Activated naive CD4-positive, alpha-beta T cell treated with anti-CD3 and anti-CD28 coated beads, Interleukin-2, amount 50 U/mL, for 24 hours (primary cell): ENCODE results near the gene GPALPP1.
"Not testable (repeated sequence)": the region's sequence is repeated elsewhere in the genome, so short reads cannot be mapped to it uniquely, and the experiment has no call there.

Source experiments
- H3K27ac Mint-ChIP-seq: one replicate; pipeline ENCODE4 v1.8.0; 2021; ENCODE audit warnings: mild to moderate bottlenecking, mixed read lengths
- H3K27me3 Mint-ChIP-seq: one replicate; pipeline ENCODE4 v1.8.0; 2021; ENCODE audit warnings: mixed read lengths
- H3K36me3 Mint-ChIP-seq: one replicate; pipeline ENCODE4 v1.8.0; 2021; ENCODE audit warnings: mixed read lengths
- H3K4me1 Mint-ChIP-seq: one replicate; pipeline ENCODE4 v1.8.0; 2021; ENCODE audit warnings: mixed read lengths
- H3K4me3 Mint-ChIP-seq: one replicate; pipeline ENCODE4 v1.8.0; 2021; ENCODE audit warnings: mild to moderate bottlenecking, mixed read lengths
- H3K9me3 Mint-ChIP-seq: one replicate; pipeline ENCODE4 v1.8.0; 2021; ENCODE audit warnings: mixed read lengths

GPALPP1 gene, protein sequence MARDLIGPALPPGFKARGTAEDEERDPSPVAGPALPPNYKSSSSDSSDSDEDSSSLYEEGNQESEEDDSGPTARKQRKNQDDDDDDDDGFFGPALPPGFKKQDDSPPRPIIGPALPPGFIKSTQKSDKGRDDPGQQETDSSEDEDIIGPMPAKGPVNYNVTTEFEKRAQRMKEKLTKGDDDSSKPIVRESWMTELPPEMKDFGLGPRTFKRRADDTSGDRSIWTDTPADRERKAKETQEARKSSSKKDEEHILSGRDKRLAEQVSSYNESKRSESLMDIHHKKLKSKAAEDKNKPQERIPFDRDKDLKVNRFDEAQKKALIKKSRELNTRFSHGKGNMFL

GRCh38 chr13:44989071-44989889 lies at the start of gene GPALPP1, which contains the start of gene NUFIP1:
GPALPP1 (plus strand) TSS chr13:44989538; CDS start chr13:44989655, 117 bp downstream.
NUFIP1 (minus strand) TSS chr13:44989471; CDS start chr13:44989436, 35 bp downstream.
- H3K27me3 Mint-ChIP-seq: no peaks in the 10 kb centered on the region
- peaks cover 13% of the 10 kb centered on the region for H3K36me3 Mint-ChIP-seq
- H3K4me1 Mint-ChIP-seq: peaks cover 74% of the 10 kb centered on the region

DNA sequence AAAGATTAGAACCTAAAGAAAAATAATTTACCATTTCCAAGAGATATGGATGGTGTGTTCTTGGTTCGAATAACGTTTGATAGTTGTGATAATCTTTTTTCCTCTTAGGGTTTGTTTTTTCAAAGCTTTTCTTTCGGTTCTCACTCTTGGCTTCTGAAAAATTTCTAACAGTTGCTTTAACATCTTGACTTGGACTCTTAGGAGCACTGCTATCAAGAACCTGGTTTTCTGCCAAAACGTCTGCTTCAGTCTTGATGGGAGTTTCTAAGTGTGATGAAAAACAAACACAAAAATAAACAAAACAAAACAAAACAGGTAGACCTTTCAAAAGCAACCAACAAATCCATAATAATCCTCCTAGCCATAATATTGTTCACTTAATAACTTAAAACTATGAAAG lies 45.9 kb upstream of the GPALPP1 start:
- not testable (repeated sequence) for H3K27ac Mint-ChIP-seq, H3K27me3 Mint-ChIP-seq, H3K4me3 Mint-ChIP-seq, H3K4me1 Mint-ChIP-seq, H3K9me3 Mint-ChIP-seq, H3K36me3 Mint-ChIP-seq

More at GRCh38 chr13:44989071-44989889, at the start of gene GPALPP1, which contains the start of gene NUFIP1:
- Mint-ChIP-seq H3K9me3 (no peaks in the 10 kb centered on the region), H3K27ac (peak within 1 kb of the TSS; percentile 96), H3K4me3 (peak within 1 kb of the TSS; percentile 97)

DNA sequence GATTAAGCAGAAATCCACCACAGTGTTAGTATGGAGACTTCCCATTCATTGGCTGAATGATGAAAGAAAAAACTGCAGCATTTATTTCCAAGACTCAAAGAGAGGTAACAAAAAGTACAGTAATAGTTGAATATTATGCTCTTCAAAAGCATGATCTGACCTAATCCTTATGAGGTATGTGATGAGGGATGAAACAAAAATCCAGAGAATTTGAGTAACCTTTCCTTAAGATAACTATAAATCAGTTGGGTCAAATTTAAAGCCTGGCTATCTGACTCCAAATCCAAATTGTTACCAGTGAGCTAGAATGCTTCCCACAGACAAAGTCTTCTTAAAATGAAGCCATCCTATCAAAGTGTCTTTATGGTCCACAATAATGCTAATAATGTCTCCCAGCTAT lies 38.2 kb upstream of the GPALPP1 start:
- no peak overlapping the region for H3K27ac Mint-ChIP-seq
- peaks cover 10% of the 10 kb centered on the region for H3K36me3 Mint-ChIP-seq
- H3K4me3 Mint-ChIP-seq: no peak overlapping the region

GRCh38 chr13:44952671-44953070 lies 36.7 kb upstream of the GPALPP1 start:
- Mint-ChIP-seq H3K27ac (no peak overlapping the region), H3K9me3 (no peaks in the 10 kb centered on the region), H3K4me3 (no peak overlapping the region), H3K36me3 (peaks cover 10% of the 10 kb centered on the region), H3K4me1 (no peaks in the 10 kb centered on the region), H3K27me3 (no peaks in the 10 kb centered on the region)

More for the DNA sequence above, 38.2 kb upstream of the GPALPP1 start:
- no peaks in the 10 kb centered on the region for H3K27me3 Mint-ChIP-seq
- no peaks in the 10 kb centered on the region for H3K4me1 Mint-ChIP-seq
- H3K9me3 Mint-ChIP-seq: no peaks in the 10 kb centered on the region

GRCh38 chr13:44954224-44954623 lies 35.1 kb upstream of the GPALPP1 start:
- Mint-ChIP-seq H3K27me3 (no peaks in the 10 kb centered on the region), H3K27ac (no peak overlapping the region), H3K4me1 (no peaks in the 10 kb centered on the region), H3K9me3 (no peaks in the 10 kb centered on the region), H3K36me3 (peaks cover 15% of the 10 kb centered on the region), H3K4me3 (no peak overlapping the region)

GRCh38 chr13:44955406-44955805 lies 33.9 kb upstream of the GPALPP1 start:
- no peaks in the 10 kb centered on the region for H3K27me3 Mint-ChIP-seq
- H3K4me1 Mint-ChIP-seq: no peaks in the 10 kb centered on the region
- no peak overlapping the region for H3K27ac Mint-ChIP-seq
- H3K4me3 Mint-ChIP-seq: no peak overlapping the region
- peaks cover 16% of the 10 kb centered on the region for H3K36me3 Mint-ChIP-seq
- H3K9me3 Mint-ChIP-seq: no peaks in the 10 kb centered on the region

GRCh38 chr13:44961997-44962396 lies 27.3 kb upstream of the GPALPP1 start:
- Mint-ChIP-seq H3K4me1 (no peaks in the 10 kb centered on the region), H3K9me3 (peaks cover 4% of the 10 kb centered on the region), H3K36me3 (peaks cover 50% of the 10 kb centered on the region), H3K27me3 (no peaks in the 10 kb centered on the region), H3K27ac (no peak overlapping the region), H3K4me3 (no peak overlapping the region)

DNA sequence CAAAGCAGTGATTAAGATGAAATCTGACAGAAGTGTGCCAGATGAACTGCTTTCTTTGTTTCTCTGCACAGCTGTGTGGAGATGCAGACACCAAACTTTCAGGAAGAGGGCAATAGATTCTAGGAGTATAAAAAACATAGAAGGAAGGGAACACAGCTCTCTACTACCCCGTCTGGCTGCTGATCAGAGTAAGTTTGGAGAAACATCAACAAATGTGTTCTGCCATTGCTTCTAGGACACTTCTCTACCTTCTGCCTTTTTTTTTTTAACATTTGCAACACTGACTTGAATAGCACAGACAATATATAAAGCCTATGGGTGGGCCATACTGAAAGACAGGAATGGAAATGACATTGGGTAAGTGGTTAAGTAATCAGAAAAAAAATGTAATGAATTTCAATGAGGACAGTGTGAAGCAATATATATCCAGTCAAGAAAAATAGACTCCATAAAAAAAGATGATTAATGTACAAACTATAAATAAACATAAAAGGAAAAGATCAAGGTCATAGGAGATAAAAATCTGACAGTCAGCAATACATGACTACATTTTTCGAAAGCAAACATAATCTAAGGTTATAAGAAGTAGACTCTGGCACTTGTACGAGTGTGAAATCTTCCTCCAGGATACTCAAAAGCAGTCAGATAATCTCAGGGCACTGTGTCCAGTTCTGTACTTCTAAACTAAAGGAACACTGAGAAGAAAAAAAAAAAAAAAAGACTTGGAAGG lies 21.5 kb upstream of the GPALPP1 start:
- Mint-ChIP-seq H3K4me1 (no peaks in the 10 kb centered on the region), H3K27ac (no peak overlapping the region), H3K4me3 (no peak overlapping the region), H3K9me3 (no peaks in the 10 kb centered on the region), H3K27me3 (no peaks in the 10 kb centered on the region), H3K36me3 (peaks cover 31% of the 10 kb centered on the region)

- H3K27ac Mint-ChIP-seq: no peak overlapping the region
- no peaks in the 10 kb centered on the region for H3K9me3 Mint-ChIP-seq
- no peaks in the 10 kb centered on the region for H3K27me3 Mint-ChIP-seq
- no peaks in the 10 kb centered on the region for H3K4me1 Mint-ChIP-seq
- H3K4me3 Mint-ChIP-seq: no peak overlapping the region
- peaks cover 26% of the 10 kb centered on the region for H3K36me3 Mint-ChIP-seq
These were observed 20.9 kb upstream of the GPALPP1 start for GRCh38 chr13:44968434-44968815.

DNA sequence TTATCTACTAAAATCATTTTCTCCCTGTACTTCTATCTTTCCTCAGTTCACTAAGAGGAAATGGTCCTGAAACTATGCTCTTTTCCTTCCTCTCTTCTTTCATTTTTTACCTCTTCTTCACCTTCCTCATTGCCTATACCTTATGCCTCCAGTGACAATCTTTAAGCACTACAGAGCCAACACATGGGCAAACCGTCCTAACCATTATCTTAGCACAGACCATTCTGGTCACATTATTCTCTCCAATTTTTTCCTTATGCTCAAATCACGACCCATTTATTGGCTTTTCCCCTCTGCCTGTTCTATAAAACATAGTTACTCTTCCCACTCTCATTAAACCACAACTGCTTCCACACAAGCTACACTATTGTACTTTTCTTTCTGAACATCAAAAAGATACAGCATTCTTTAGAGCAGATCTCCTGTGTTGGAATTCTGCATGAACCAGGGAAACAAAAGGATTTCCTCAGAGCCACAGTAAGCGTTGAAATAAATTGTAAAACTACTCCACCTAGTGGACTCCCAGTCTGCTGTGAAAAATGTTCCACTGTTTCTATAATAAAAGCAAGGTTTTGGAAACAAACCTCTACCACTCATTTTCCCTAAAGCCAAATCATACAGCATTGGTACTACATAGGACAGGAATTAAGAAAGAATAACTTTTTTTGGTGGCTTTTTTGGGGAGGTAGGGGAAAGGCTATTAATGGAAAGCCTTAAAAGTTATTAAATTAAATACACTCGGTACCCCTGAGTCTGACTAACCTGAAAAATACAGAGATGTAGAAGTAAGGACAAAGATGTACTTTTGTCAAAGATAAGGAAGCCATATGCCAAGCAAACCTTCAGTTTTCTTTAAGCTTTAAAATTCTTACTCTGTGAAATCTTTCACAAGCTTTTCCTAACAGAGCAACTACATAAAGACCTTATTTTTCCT lies 19.5 kb upstream of the GPALPP1 start:
- Mint-ChIP-seq H3K27me3 (no peaks in the 10 kb centered on the region), H3K9me3 (no peaks in the 10 kb centered on the region), H3K36me3 (peaks cover 13% of the 10 kb centered on the region), H3K27ac (no peak overlapping the region), H3K4me1 (no peaks in the 10 kb centered on the region), H3K4me3 (no peak overlapping the region)

DNA sequence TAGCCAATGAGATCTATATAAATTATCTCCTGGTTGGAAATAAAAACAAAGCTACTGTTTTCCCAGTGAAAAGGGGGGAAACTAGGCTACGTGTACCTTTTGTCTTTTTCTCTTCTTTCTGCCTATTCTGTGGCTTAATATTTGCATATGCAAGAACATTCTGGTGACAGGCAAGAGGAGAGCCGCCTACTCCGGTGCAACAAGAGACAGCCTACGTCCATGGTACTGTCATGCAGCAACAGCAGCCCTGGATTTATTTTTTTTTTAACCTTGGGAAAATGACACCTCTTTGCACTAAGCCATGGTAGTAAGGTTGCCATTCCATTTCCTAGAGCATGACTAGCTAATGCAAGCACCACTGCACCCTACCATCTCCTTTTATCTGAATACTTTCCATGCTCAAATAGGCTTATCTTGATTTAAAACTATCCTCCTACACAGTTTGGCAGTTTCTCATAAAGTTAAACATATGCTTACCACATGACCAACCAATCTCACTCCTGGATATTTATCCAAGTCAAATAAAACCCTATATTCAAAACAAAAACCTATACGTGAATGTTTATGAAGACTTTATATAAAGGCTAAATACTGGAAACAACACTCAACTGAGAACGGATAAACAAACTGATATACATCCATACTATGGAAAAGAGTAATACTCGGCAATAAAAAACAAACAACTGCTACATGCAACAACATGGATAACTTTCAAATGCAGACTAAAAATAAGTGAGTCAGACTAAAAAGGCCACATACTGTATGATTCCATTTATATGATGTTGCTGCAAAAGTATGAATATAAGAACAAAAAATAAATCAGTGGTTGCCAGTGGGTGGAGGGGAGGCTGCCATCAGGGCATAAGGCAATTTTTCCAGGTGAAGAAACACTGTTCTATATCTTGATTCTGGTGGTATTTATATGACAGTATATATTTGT lies 17.4 kb upstream of the GPALPP1 start:
- Mint-ChIP-seq H3K9me3 (no peaks in the 10 kb centered on the region), H3K4me1 (no peaks in the 10 kb centered on the region), H3K4me3 (no peak overlapping the region), H3K36me3 (peaks cover 7% of the 10 kb centered on the region), H3K27me3 (no peaks in the 10 kb centered on the region), H3K27ac (no peak overlapping the region)

DNA sequence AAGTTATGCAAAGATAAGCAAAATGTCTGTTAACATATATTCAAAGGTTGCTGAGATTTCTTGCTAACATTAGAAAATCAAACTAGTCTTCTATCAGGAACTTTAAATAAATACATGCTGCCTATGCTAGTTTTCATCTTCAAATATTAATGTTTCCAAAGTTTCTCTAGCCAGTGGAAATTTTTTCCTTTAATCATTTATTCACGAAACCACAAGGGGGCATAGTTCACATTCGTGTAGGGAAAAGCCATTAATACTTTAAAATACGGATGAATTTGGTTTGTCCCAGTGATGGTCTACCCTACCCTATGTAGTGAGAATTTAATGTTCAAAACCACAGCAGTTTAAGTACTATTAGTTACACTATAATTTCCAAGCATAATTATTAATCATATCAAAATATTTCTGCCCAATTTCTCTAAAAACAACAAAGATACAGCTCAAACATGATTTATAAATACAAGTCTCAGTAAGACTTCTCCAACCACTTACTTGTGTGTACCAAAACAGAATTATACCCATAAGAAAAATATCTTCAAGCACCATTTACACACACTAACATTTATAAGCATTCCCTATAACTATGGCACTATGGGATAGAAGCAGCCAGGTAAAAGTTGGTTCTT lies 16.3 kb upstream of the GPALPP1 start:
- Mint-ChIP-seq H3K36me3 (peaks cover 8% of the 10 kb centered on the region), H3K4me3 (no peak overlapping the region), H3K27me3 (no peaks in the 10 kb centered on the region), H3K9me3 (no peaks in the 10 kb centered on the region), H3K27ac (no peak overlapping the region), H3K4me1 (no peaks in the 10 kb centered on the region)

DNA sequence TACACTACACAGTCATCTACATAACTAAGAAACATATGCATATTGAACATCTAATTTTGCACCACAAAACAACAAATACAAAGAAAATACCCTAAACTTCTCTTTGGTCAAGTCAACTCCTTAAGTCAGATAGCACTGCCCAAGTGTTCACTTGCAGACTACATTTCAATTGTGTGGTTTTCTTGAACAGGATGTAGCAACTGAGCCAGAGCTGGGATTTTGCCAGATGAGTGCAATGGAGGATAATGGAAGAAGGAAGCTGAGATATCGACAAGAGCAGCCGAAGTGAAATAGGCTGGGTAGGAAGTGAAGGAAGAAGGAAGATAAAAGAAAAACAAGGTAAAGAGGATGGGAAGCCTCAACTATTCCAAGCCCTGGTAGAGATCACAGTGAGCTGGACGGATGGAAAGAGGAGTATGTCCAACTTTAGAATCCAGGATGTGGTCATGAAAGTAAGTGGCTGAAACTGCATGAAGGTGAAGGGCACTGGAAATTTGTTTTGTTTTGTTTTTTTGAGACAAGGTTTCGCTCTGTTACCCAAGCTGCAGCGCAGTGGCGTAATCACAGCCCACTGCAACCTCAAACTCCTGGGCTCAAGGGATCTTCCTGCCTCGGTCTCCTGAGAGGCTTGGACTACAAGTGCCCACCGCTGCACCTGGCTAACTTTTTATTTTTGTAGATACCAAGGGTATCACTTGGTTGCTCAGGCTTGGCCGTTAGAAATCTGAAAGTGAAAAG lies 15.1 kb upstream of the GPALPP1 start:
- H3K36me3 Mint-ChIP-seq: peaks cover 15% of the 10 kb centered on the region
- no peak overlapping the region for H3K27ac Mint-ChIP-seq
- H3K9me3 Mint-ChIP-seq: no peaks in the 10 kb centered on the region
- no peaks in the 10 kb centered on the region for H3K4me1 Mint-ChIP-seq
- no peak overlapping the region for H3K4me3 Mint-ChIP-seq
- H3K27me3 Mint-ChIP-seq: no peaks in the 10 kb centered on the region
